Measurements from ENCODE around the gene KIAA0513.

GRCh38 chr16:84988328-84989080, 39.1 kb upstream of the KIAA0513 start:
- TF ChIP-seq NFYB (CRISPR knock-in tag; conservative IDR thresholded peaks at IDR 0.05; ENCODE audit: low read depth) (no peak), ZBTB21 (CRISPR knock-in tag; IDR thresholded peaks at IDR 0.05; ENCODE audit: borderline replicate concordance) (no peak)

Data from WTC11 (cell line).